Fibroblast of mammary gland (primary cell): ENCODE results near the gene CWC22.

Source experiments
- DNase-seq: peaks from one replicate; pipeline ENCODE4 v3.0.0-alpha.2; 2010; ENCODE audit warnings: low read depth
- H3K4me3 ChIP-seq: 2 replicates; pipeline ENCODE4 v1.5.1; 2011; ENCODE audit warnings: low read depth, mild to moderate bottlenecking, low read length, moderate library complexity; ENCODE audit not compliant: control insufficient read depth
- TF ChIP-seq, protein P1 (sequence below): conservative IDR thresholded peaks from 2 replicates; pipeline ENCODE4 v1.5.1; 2011; ENCODE audit warnings: low read depth, low read length, inconsistent platforms; ENCODE audit not compliant: control insufficient read depth, insufficient read depth

The CWC22 gene

DNA sequence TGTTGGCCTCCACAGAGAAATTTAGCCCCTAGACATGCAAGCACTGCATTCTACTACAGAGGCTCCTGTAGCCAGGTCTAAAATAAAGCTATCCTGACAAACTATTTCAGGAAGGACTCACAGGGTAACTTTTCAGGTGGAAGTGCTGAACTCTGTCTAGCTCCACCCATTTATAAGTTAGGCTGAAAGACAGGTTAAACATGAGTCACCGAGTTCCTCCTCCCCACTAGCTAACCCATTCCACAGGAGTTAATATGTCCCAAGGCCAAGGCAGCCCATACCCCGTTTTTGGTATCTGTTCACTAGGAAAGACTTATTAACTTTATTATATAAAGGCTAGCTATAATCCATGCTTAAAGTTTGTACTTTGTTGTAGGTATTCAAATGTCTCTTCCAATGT, 3.5 kb downstream of the CWC22 start:
- no peak overlapping the region for H3K4me3 ChIP-seq
- TF ChIP-seq, protein P1, sequence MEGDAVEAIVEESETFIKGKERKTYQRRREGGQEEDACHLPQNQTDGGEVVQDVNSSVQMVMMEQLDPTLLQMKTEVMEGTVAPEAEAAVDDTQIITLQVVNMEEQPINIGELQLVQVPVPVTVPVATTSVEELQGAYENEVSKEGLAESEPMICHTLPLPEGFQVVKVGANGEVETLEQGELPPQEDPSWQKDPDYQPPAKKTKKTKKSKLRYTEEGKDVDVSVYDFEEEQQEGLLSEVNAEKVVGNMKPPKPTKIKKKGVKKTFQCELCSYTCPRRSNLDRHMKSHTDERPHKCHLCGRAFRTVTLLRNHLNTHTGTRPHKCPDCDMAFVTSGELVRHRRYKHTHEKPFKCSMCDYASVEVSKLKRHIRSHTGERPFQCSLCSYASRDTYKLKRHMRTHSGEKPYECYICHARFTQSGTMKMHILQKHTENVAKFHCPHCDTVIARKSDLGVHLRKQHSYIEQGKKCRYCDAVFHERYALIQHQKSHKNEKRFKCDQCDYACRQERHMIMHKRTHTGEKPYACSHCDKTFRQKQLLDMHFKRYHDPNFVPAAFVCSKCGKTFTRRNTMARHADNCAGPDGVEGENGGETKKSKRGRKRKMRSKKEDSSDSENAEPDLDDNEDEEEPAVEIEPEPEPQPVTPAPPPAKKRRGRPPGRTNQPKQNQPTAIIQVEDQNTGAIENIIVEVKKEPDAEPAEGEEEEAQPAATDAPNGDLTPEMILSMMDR: no peak
- no peak for DNase-seq

DNA sequence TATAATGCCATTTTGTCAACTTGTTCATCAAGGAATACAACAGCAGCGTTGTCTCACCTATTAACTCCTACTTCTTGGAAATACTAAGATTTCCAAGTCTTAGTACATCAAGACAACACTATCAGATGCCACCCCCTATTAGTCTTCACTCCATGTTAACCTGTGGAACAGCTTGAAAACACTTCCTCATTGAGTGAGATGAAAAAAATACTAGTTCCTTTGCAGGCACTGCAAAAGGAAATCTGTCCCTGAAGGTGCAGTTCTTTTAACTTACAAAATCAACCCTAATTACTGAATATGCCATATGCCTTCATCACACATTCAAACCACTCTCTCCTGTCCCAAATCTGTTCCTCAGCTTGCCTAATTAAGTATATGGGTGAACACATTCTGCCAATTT, 4.0 kb downstream of the CWC22 start:
- no peak for DNase-seq
- H3K4me3 ChIP-seq: no peak overlapping the region
- TF ChIP-seq, protein P1: no peak

DNA sequence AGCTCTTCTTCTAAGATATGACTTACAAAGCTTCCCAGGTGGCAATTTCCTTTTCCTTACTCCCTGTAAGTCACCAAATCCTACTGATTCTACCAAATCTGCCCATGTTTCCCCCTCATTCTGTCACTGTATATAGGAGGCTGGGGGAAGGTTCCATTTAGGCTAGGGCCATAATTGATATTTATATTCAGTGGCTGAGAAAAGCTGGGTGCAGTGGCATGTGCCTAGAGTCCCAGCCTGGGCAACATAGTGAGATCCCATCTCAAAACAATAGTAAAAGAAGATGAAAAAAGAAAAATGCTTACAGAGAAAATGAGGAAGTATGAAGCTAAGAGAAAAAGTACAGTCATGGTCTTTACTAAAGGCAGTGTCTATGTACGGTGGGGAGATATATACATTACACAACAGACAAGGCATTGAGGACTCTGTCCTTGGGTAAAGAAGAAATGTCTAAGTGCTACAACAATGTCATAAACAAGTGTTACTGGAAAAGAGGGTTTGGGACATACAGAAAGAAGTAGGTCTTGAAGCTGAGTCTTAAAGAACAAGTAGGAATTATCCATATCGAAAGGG, 4.8 kb downstream of the CWC22 start:
- no peak for DNase-seq
- TF ChIP-seq, protein P1: no peak
- H3K4me3 ChIP-seq: no peak overlapping the region

DNA sequence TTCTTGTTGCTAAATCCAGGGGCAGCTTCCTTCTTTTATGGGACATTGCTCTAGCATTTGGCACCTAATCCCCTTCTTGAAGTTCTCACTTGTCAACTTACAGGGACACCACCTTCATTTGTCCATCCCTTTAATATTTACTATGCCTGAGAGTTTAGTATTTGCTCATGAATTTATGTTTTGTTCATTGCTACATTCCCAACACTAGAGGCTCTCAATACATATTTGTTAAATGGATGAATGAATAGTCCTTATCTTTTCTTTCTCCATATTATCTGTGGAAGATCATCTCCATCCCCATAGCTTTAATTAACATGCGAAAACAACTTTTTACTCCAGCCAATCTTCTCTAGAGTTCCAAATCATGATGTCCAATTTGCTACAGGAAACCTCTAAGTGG, 5.4 kb downstream of the CWC22 start:
- TF ChIP-seq, protein P1: peak; percentile 16
- DNase-seq: no peak
- H3K4me3 ChIP-seq: no peak overlapping the region

GRCh38 chr2:180000434-180000833, 6.7 kb downstream of the CWC22 start:
- TF ChIP-seq, protein P1: no peak
- no peak overlapping the region for H3K4me3 ChIP-seq
- peak; percentile 48 for DNase-seq

DNA sequence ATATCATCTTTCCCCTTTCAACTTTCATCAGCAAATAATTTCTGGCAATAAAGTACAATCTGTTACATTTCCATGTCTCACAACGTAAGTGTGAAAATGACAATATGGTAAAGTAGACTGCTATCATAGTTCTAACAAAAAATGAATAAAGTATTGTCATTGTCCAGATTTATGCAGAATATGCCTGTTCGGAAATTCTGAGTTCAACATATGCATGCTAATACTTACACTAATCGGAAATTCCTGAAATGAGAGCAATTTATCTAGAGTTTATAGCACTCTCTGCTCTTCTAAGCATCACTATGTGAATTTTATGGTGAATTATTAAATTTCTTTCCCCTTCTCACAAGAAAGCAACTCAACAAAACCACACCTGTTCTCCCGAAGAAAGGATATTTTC, 8.1 kb downstream of the CWC22 start:
- DNase-seq: no peak
- TF ChIP-seq, protein P1: no peak
- H3K4me3 ChIP-seq: no peak overlapping the region
